Fibroblast of pulmonary artery (primary cell): ENCODE results near the gene TRAT1.

Source experiments
- DNase-seq: peaks from one replicate; pipeline ENCODE4 v3.0.0-alpha.2; 2010; ENCODE audit warnings: low read depth
- H3K4me3 ChIP-seq: replicated peaks from 2 replicates; pipeline ENCODE4 v1.5.1; 2011; ENCODE audit warnings: low read depth, mild to moderate bottlenecking, control low read depth, low read length, moderate library complexity
- CTCF ChIP-seq: IDR thresholded peaks from 2 replicates; pipeline ENCODE4 v1.5.1; 2011; ENCODE audit warnings: mild to moderate bottlenecking, control low read depth, low read length, inconsistent platforms; ENCODE audit errors: missing control alignments

Gene TRAT1

GRCh38 chr3:108849075-108849474 is 26.5 kb downstream of the TRAT1 start:
- TF ChIP-seq CTCF, result no peak
- no peak overlapping the region for H3K4me3 ChIP-seq
- no peak for DNase-seq

GRCh38 chr3:108861401-108861800 is 38.8 kb downstream of the TRAT1 start:
- TF ChIP-seq CTCF, result no peak
- DNase-seq, result no peak
- H3K4me3 ChIP-seq, result no peak overlapping the region

GRCh38 chr3:108862865-108863798 is 40.5 kb downstream of the TRAT1 start:
- peak; percentile 53 for DNase-seq
- TF ChIP-seq CTCF, result no peak

GRCh38 chr3:108863799-108864135 is 41.2 kb downstream of the TRAT1 start:
- no peak for TF ChIP-seq CTCF
- no peak for DNase-seq
- H3K4me3 ChIP-seq, result no peak overlapping the region

More at GRCh38 chr3:108862865-108863798, 40.5 kb downstream of the TRAT1 start:
- no peak overlapping the region for H3K4me3 ChIP-seq

GRCh38 chr3:108877901-108878300 is 55.3 kb downstream of the TRAT1 start:
- H3K4me3 ChIP-seq, result no peak overlapping the region
- no peak for DNase-seq
- TF ChIP-seq CTCF, result no peak

GRCh38 chr3:108879915-108880314 is 57.3 kb downstream of the TRAT1 start:
- no peak overlapping the region for H3K4me3 ChIP-seq
- TF ChIP-seq CTCF, result no peak
- DNase-seq, result no peak

- TF ChIP-seq CTCF, result no peak
- no peak overlapping the region for H3K4me3 ChIP-seq
These were observed 60.2 kb downstream of the TRAT1 start for GRCh38 chr3:108882762-108883161.

More at GRCh38 chr3:108882762-108883161, 60.2 kb downstream of the TRAT1 start:
- no peak for DNase-seq
